ENCODE measurements around the gene TCEANC.
A peak's percentile ranks its signal among the peaks of the same experiment; 100 is the strongest.
"Not testable (repeated sequence)": the region's sequence is repeated elsewhere in the genome, so short reads cannot be mapped to it uniquely, and the experiment has no call there.

TCEANC gene

GRCh38 chrX:13652850-13653693 lies at the start of gene TCEANC:
TCEANC (plus strand) TSS chrX:13653141; CDS start chrX:13662509, 9,368 bp downstream.
- DNase-seq: peak; percentile 94

GRCh38 chrX:13605611-13606010 lies 47.3 kb upstream of the TCEANC start:
- no peak for DNase-seq

- DNase-seq: no peak
Measured at GRCh38 chrX:13607331-13607995, 45.5 kb upstream of the TCEANC start.

- no peak for DNase-seq
Measured at GRCh38 chrX:13607996-13608365, 45.0 kb upstream of the TCEANC start.

GRCh38 chrX:13614154-13614553 lies 38.8 kb upstream of the TCEANC start:
- no peak for DNase-seq

GRCh38 chrX:13620207-13620606 lies 32.7 kb upstream of the TCEANC start:
- DNase-seq: no peak

- DNase-seq: no peak
Measured at GRCh38 chrX:13622401-13622964, 30.5 kb upstream of the TCEANC start.

- no peak for DNase-seq
Measured at GRCh38 chrX:13627306-13627705, 25.6 kb upstream of the TCEANC start.

GRCh38 chrX:13637224-13637623 lies 15.7 kb upstream of the TCEANC start:
- DNase-seq: not testable (repeated sequence)

- DNase-seq: no peak
Measured at GRCh38 chrX:13638021-13638420, 14.9 kb upstream of the TCEANC start.

GRCh38 chrX:13638826-13639225 lies 14.1 kb upstream of the TCEANC start:
- DNase-seq: no peak

- not testable (repeated sequence) for DNase-seq
Measured at GRCh38 chrX:13641684-13642083, 11.3 kb upstream of the TCEANC start.

GRCh38 chrX:13645464-13646153 lies 7.3 kb upstream of the TCEANC start:
- DNase-seq: no peak

- DNase-seq: peak; percentile 69
Measured at GRCh38 chrX:13646154-13646549, 6.8 kb upstream of the TCEANC start.

- DNase-seq: no peak
Measured at GRCh38 chrX:13647709-13648212, 5.2 kb upstream of the TCEANC start.

GRCh38 chrX:13648336-13648735 lies 4.6 kb upstream of the TCEANC start:
- DNase-seq: not testable (repeated sequence)

- no peak for DNase-seq
Measured at GRCh38 chrX:13649838-13650237, 3.1 kb upstream of the TCEANC start.

GRCh38 chrX:13650318-13650717 lies 2.6 kb upstream of the TCEANC start:
- no peak for DNase-seq

GRCh38 chrX:13651150-13651549 lies 1.8 kb upstream of the TCEANC start:
- DNase-seq: no peak

GRCh38 chrX:13652287-13652793 lies 601 bp upstream of the TCEANC start:
- no peak for DNase-seq

GRCh38 chrX:13654116-13654515 lies 1.2 kb downstream of the TCEANC start:
- no peak for DNase-seq

GRCh38 chrX:13655674-13656073 lies 2.7 kb downstream of the TCEANC start:
- no peak for DNase-seq

GRCh38 chrX:13658602-13659001 lies 5.7 kb downstream of the TCEANC start:
- no peak for DNase-seq

Measured in right forelimb (tissue), 1 donor.